HG02588 (cell line): Measurements from ENCODE around the gene TTLL5.
"Not testable (repeated sequence)": the region's sequence is repeated elsewhere in the genome, so short reads cannot be mapped to it uniquely, and the experiment has no call there.

ENCODE experiments used
- ATAC-seq: cut with Tn5 transposase; IDR thresholded peaks from one replicate; pipeline ENCODE4 v1.9.1; 2021; ENCODE audit warnings: mild to moderate bottlenecking, moderate library complexity; ENCODE audit not compliant: unreplicated experiment

TTLL5 gene

DNA sequence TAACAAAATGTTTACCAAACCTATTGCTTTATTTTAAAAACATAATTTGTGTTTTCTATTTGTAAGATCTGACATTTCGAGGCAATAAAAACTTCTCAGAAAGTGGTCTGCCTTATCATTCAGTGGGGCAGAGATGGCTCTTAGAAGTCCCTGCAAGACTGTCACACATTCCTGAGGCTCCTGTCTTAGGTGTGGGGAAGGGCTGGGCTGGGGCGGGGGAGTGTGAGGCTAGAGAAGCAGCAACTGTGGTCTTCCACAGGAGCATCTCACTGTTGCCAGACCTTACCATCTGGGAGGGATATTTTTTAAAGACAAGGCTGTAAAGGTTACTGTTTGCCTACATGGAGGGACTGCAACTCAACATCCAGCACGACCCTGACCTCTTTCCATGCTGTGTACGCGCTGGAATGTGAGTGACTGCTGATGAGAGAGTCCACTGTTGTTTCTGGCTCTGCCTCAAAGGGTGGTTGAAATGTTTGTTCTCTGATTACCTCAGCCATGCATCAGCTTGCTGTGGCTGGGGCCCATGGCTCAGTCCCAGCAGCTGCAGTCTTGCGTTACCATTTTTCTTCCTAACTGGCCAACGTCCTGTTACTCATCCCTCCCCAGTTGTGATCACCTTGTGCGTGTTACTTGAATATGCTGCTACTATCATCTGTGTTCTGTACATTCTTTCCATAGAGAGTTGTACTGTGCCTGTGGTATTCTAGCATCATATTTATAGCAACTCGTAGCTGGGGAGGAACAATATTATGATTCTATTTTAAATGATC is 12.8 kb upstream of the TTLL5 start:
- no peak for ATAC-seq

- ATAC-seq: no peak
Measured at GRCh38 chr14:75649337-75649736, 11.7 kb upstream of the TTLL5 start.

GRCh38 chr14:75649773-75650172 is 11.3 kb upstream of the TTLL5 start:
- ATAC-seq: no peak

DNA sequence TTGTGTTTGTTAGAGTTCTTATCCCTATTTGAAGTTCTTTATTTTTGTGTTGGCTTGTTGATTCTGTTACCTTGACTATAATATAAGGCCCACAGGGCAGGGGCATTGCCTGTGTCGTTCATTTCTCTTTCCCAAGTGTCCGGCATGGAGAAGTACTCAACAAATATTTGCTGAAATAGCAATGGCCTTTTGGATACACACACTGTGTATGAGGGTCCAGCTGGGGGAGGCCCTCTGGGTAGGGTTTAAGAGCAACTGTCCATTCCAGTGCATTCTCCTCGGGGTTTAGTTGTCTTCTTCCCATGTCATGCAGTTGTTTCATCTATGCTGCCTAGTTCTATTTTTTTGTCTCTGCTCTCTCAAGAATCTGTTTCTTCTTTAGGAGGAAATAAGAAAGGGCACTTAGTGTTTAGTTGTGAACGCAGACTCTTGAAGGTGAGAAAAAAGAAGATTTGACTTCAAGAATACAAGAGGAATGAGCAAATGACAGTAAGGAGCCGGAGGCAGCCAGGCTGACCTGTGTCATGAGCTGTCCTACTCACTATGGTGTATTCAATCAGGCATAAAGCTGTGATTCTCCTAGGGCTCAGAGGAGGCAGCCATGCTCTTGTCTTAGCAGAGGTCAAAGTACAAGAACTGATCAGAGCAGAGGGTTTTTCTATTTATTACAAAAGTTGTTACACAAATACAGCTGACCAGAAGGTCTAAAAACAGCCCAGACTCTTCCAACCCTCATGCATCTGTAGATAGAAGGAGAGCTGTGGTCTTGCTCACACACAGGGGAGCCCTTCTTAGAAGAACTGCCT is 10.6 kb upstream of the TTLL5 start:
- no peak for ATAC-seq

DNA sequence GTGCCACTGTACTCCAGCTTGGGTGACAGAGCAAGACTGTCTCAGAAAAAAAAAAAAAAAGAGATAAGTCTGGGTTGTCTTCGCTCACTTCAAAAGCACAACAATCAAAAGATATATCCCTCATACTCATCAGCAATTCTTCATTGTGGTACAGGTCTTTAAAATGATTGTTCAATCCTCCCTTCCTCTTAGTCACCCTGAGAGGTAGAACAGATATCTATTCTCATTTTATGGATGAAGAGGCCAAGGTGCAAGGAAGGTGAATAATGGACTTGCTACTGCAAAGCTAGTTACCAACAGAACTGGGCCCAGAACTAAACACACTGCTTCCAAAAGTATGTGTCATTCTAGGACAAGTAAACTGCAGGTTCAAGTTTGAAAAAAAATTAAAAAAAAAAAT is 7.5 kb upstream of the TTLL5 start:
- no peak for ATAC-seq

DNA sequence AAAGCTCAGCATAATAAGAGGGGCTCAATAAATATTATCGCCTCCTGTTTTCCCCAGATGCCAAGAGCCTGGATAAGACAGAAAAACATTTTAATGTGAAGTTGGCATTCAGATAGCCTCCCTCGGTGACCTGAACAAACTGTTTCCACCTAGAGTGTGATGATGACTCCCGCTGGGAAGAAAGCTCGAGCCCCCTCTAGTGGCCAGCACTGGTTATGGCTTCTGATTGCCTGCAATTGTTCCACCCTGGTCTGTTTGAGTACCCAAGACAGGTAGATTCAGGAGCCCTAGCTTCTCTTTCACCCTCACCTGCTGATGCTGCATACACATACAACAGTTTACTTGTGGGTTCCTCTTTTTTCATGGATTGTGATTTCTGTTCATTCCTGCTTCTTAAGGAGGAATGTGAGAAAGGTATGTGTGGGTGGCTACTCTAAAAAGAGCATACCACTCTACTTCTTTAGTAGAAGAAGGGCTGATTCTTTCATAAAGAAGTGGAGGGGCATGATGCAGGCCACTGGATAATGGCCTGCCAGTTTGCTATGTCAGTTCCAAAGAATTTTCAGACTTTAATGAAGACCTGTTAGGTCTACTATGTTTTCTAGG is 6.8 kb upstream of the TTLL5 start:
- ATAC-seq: peak; percentile 58

DNA sequence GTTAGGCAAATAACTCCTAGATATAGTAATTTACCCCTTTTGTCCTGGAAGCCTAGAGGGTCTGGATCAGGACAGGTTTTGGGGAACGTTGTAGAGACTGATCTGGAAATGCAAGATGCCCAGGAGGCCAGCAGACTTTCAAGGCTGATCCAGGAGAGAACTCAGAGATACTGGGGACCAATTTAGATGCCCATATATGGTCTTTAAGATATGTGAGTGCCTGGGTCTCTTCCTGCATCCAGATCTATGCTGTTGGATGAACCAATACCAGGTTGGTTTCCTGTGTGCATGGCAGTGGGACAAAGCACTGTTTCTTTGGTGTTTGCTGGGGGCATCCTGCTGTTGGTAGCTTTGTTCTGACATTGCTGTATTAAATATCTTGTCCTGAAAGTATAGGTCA is 5.8 kb upstream of the TTLL5 start:
- ATAC-seq: no peak

GRCh38 chr14:75657331-75657730 is 3.7 kb upstream of the TTLL5 start:
- ATAC-seq: no peak

DNA sequence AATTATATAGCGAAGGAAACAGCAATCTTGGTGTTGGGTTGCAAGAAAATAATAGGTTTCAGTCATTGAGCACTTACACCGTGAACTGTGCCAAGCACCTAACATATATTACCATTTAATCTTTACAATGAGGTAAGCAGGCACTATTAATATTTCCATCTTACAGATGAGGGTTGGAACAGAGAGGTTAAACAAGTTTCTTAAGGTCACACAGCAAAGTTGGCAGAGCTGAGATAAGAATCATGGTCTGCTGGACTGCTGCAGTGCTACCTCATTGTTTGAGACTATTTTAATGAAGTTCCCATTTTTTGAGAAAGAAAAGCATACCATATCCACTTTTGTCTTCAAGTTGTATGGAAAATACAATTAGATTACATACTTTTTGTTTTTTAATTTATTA is 2.1 kb upstream of the TTLL5 start:
- ATAC-seq: no peak

DNA sequence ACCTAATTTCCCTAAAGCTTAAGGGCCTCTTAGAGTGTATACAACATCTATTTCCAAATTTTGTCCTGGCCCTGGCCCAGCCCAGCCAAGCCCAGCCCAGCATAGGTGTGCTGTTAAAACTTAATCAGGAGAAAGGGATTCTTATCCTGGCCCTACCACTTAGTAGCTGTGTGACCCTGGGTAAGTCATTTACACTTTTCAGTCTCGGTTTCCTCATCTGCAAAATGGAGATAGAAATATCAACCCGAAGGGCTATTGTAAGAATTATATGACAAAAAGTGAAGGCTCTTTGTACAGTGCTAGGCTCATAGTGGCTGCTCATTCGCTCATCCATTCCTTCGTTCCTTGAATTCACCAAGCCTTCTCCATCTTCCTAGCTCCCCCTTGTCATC is 812 bp upstream of the TTLL5 start:
- ATAC-seq: no peak

GRCh38 chr14:75661499-75661814 is 411 bp downstream of the TTLL5 start:
- no peak for ATAC-seq

GRCh38 chr14:75662966-75663365 is 1.9 kb downstream of the TTLL5 start:
- ATAC-seq: no peak

- no peak for ATAC-seq
Measured at GRCh38 chr14:75667099-75667765, 6.2 kb downstream of the TTLL5 start.

DNA sequence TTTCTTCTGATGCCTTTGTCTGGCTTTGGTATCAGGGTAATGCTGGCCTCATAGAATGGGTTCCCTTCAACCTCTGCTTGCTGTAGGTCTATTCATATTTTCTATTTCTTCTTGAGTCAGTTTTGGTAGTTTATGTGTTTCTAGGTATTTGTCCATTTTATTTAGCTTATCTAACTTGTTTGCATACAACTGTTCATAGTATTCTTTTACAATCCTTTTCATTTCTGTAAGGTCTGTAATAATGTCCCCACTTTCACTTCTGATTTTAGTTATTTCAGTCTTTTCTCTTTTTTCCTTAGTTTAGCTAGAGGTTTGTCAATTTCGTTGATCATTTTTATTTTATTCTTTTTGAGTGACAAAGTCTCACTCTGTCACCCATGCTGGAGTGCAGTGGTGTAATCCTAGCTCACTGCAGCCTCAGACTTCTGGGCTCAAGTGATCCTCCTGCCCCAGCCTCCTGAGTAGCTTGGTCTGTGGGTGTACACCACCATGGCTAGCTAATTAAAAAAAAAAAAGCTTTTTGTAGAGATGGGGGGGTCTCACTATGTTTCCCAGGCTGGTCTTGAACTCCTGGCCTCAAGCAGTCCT is 11.7 kb downstream of the TTLL5 start:
- ATAC-seq: no peak

GRCh38 chr14:75673345-75674035 is 12.4 kb downstream of the TTLL5 start:
- ATAC-seq: no peak

DNA sequence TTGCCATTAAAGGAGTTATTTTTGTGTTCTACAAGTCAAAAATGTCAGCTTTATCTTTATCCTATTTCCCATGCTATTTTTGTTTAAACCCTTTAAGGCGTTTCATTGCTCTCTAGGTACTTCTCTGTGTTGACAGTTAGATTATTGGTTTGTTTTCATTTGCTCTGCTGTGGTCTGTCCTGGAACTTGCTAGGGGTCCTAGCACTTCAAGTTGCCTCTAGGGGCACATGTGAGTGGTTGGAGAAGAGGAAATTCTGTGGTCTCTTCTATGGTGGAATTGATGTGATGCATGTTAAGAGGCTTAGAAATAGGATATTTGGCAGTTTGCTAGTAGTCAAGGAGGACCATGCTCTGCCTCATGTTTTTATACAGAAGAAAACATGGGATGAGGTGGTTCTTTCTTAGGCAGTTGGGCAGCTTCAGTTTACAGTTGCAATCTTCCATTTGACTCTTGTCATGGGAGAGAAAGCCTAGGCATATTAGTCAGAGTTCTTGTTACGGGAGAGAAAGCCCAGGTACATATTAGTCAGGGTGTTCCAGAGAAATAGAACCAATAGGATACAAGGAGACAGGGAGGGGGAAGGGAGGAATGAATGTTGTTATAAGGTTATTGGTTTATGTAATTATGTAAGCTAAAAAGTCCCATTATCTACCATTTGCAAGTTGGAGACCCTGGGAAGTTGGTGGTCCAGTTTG is 14.4 kb downstream of the TTLL5 start:
- ATAC-seq: no peak

- ATAC-seq: no peak
Measured at GRCh38 chr14:75685910-75686309, 24.9 kb downstream of the TTLL5 start.

GRCh38 chr14:75689012-75689411 is 28.0 kb downstream of the TTLL5 start:
- no peak for ATAC-seq

- ATAC-seq: no peak
Measured at GRCh38 chr14:75690010-75690409, 29.0 kb downstream of the TTLL5 start.

DNA sequence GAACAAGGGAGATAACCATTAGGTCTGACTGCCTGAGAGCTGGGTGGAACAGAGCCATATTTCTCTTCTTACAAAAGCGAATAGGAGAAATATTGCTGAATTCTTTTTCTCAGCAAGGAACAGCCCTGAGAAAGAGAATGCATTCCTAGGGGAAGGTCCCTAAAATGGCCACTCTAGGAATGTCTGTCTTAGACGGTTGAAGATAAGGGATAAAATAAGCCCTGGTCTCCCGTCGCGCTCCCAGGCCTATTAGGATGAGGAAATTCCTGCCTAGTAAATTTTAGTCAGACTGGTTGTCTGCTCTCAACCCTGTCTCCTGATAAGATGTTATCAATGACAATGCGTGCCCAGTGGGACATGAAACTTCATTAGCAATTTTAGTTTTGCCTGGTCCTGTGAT is 34.0 kb downstream of the TTLL5 start:
- not testable (repeated sequence) for ATAC-seq
